Erythroblast (primary cell): ENCODE data around the gene CPSF6.

Experiments used
- GATA1 ChIP-seq: IDR thresholded peaks from 2 replicates; pipeline ENCODE4 v1.6.1; 2011; ENCODE audit warnings: low read depth, mild to moderate bottlenecking, control low read depth, low read length, moderate library complexity
- POLR2A ChIP-seq: IDR thresholded peaks from 2 replicates; pipeline ENCODE4 v1.6.1; 2011; ENCODE audit warnings: mild to moderate bottlenecking, low read length

GRCh38 chr12:69313209-69313608, 73.8 kb downstream of the CPSF6 start:
- TF ChIP-seq POLR2A: no peak
- TF ChIP-seq GATA1: no peak
